Embryonic facial prominence (tissue), 1 donor: ENCODE data around the gene CDC42BPA.
"Not testable (repeated sequence)": the region's sequence is repeated elsewhere in the genome, so short reads cannot be mapped to it uniquely, and the experiment has no call there.

Experiments
- DNase-seq: peaks from one replicate; pipeline ENCODE4 v3.0.0-alpha.2; 2016; ENCODE audit errors: extremely low spot score

Gene CDC42BPA

GRCh38 chr1:227127891-227128290 is 190.4 kb downstream of the CDC42BPA start:
- no peak for DNase-seq

GRCh38 chr1:227125929-227126545 is 192.3 kb downstream of the CDC42BPA start:
- no peak for DNase-seq

- DNase-seq = no peak
Observed at GRCh38 chr1:227124473-227124872, 193.8 kb downstream of the CDC42BPA start.

- no peak for DNase-seq
Observed at GRCh38 chr1:227120826-227121225, 197.5 kb downstream of the CDC42BPA start.

- DNase-seq = no peak
Observed at GRCh38 chr1:227112538-227112937, 205.8 kb downstream of the CDC42BPA start.

- DNase-seq = no peak
Observed at GRCh38 chr1:227111782-227112181, 206.5 kb downstream of the CDC42BPA start.

GRCh38 chr1:227105291-227105690 is 213.0 kb downstream of the CDC42BPA start:
- DNase-seq = not testable (repeated sequence)

GRCh38 chr1:227102056-227102455 is 216.2 kb downstream of the CDC42BPA start:
- no peak for DNase-seq

- no peak for DNase-seq
Observed at GRCh38 chr1:227094249-227094966, 223.9 kb downstream of the CDC42BPA start.

- DNase-seq = no peak
Observed at GRCh38 chr1:227093309-227093708, 225.0 kb downstream of the CDC42BPA start.

- DNase-seq = no peak
Observed at GRCh38 chr1:227092069-227092468, 226.2 kb downstream of the CDC42BPA start.

- DNase-seq = no peak
Observed at GRCh38 chr1:227086636-227087035, 231.7 kb downstream of the CDC42BPA start.

- no peak for DNase-seq
Observed at GRCh38 chr1:227082999-227083746, 235.1 kb downstream of the CDC42BPA start.

- no peak for DNase-seq
Observed at GRCh38 chr1:227077783-227078182, 240.5 kb downstream of the CDC42BPA start.

- DNase-seq = no peak
Observed at GRCh38 chr1:227073786-227074185, 244.5 kb downstream of the CDC42BPA start.

- no peak for DNase-seq
Observed at GRCh38 chr1:227072991-227073390, 245.3 kb downstream of the CDC42BPA start.

GRCh38 chr1:227071895-227072587 is 246.3 kb downstream of the CDC42BPA start:
- no peak for DNase-seq

GRCh38 chr1:227070638-227071285 is 247.5 kb downstream of the CDC42BPA start:
- no peak for DNase-seq

- DNase-seq = no peak
Observed at GRCh38 chr1:227069490-227069889, 248.8 kb downstream of the CDC42BPA start.

GRCh38 chr1:227068883-227069282 is 249.4 kb downstream of the CDC42BPA start:
- no peak for DNase-seq

- DNase-seq = no peak
Observed at GRCh38 chr1:227066999-227067398, 251.3 kb downstream of the CDC42BPA start.

- no peak for DNase-seq
Observed at GRCh38 chr1:227065311-227065710, 253.0 kb downstream of the CDC42BPA start.
